Vagina (tissue), 2 donors: Measurements from ENCODE around the gene ZIC5. TPM values are rescaled to one million over a fixed set of nuclear protein-coding genes. Genes with fewer than 3 reads are reported as not detected.

Experiments used
- DNase-seq, 2 donors: peaks; one replicate each; pipeline ENCODE4 v3.0.0-alpha.2; 2017; ENCODE audit errors: extremely low spot score in 2 of 2
- H3K27ac ChIP-seq: fragments of 200-600 bp; sonication (generic); one replicate; pipeline ENCODE4 v1.5.1; 2019
- H3K27me3 ChIP-seq: fragments of 200-600 bp; sonication (generic); one replicate; pipeline ENCODE4 v1.5.1; 2019
- H3K36me3 ChIP-seq, 2 donors: fragments of 200-600 bp; sonication (generic); one replicate each; pipeline ENCODE4 v1.5.1; 2017 to 2019
- H3K4me1 ChIP-seq: fragments of 200-600 bp; sonication (generic); one replicate; pipeline ENCODE4 v1.5.1; 2019
- H3K4me3 ChIP-seq, 2 donors: fragments of 200-600 bp; sonication (generic); 1 replicate in 1 of 2; 2 replicates in 1 of 2; pipeline ENCODE4 v1.5.1; 2016 to 2019
- H3K9me3 ChIP-seq: fragments of 200-600 bp; sonication (generic); one replicate; pipeline ENCODE4 v1.5.1; 2019
- POLR2A ChIP-seq, 2 donors: fragments of 450-650 bp; IDR thresholded peaks; one replicate each; pipeline ENCODE4 v1.6.1; 2017; ENCODE audit warnings: antibody characterized with exemption in 2 of 2, mild to moderate bottlenecking in 2 of 2, moderate library complexity in 2 of 2
- POLR2AphosphoS5 ChIP-seq, 2 donors: sonication (generic); formaldehyde crosslinking; IDR thresholded peaks; one replicate each; pipeline ENCODE4 v1.9.0; 2017; ENCODE audit warnings: antibody characterized with exemption in 2 of 2, mild to moderate bottlenecking in 2 of 2, low read depth in 1 of 2; ENCODE audit not compliant: insufficient read depth in 1 of 2
- intact Hi-C: fragments of 100-400 bp; cut with DNase I; formaldehyde crosslinking; loops from one replicate; pipeline ENCODE4 v1.15.1; 2023
- total RNA-seq: library from RNA; depleted of rRNA; stranded (reverse); fragments of >200 nt; gene quantifications from one replicate; pipeline ENCODE4 v1.2.3, GENCODE V29; 2016
- TF ChIP-seq, protein P1 (sequence below), 3 experiments: fragments of 450-650 bp in 2 of 3; fragments of 200-600 bp in 1 of 3; sonication (generic) in 1 of 3; IDR thresholded peaks; one replicate each; pipeline ENCODE4 v1.5.1; 2017 to 2019; ENCODE audit warnings: antibody characterized with exemption in 3 of 3, mild to moderate bottlenecking in 2 of 3, moderate library complexity in 2 of 3

Gene ZIC5
- total RNA-seq, 1 donor from 2014 or later, result not detected

DNA sequence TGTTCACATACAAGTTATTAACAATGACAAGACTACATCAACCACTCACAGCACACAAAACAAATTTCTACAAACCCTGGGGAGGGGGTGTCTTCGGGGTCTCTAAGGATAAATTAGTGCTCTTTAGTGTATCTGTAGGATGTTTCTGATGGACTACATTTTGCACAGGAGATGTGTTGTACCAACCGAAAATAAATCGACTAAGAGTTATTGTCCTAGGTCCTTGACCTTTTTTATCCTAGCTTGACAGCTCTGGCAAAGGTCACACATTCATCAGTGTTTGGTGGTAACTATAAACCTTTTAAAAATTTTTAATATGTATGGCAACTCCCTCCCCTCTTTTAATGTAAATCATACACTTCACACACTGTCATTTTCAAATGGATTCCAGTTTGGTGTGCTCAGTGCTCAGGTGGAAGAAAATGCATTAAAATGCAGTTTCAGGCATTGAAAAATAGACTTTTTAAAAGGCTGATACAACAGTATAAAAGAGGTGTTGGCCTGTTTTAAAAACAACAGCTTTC lies 7.7 kb downstream of the ZIC5 start:
- Histone ChIP-seq H3K36me3 (no peaks in the 10 kb centered on the region), H3K9me3 (no peaks in the 10 kb centered on the region), H3K27me3 (peaks cover 23% of the 10 kb centered on the region), H3K27ac (no peak overlapping the region), H3K4me3 (no peak overlapping the region), H3K4me1 (peaks cover 21% of the 10 kb centered on the region)
- intact Hi-C loops, result no loop called here
- no peak for TF ChIP-seq POLR2A (IDR thresholded peaks at IDR 0.05)
- TF ChIP-seq, protein P1, sequence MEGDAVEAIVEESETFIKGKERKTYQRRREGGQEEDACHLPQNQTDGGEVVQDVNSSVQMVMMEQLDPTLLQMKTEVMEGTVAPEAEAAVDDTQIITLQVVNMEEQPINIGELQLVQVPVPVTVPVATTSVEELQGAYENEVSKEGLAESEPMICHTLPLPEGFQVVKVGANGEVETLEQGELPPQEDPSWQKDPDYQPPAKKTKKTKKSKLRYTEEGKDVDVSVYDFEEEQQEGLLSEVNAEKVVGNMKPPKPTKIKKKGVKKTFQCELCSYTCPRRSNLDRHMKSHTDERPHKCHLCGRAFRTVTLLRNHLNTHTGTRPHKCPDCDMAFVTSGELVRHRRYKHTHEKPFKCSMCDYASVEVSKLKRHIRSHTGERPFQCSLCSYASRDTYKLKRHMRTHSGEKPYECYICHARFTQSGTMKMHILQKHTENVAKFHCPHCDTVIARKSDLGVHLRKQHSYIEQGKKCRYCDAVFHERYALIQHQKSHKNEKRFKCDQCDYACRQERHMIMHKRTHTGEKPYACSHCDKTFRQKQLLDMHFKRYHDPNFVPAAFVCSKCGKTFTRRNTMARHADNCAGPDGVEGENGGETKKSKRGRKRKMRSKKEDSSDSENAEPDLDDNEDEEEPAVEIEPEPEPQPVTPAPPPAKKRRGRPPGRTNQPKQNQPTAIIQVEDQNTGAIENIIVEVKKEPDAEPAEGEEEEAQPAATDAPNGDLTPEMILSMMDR (IDR thresholded peaks at IDR 0.05), result no peak
- no peak for TF ChIP-seq POLR2AphosphoS5 (IDR thresholded peaks at IDR 0.05; ENCODE audit: insufficient read depth in 1 of 2, low read depth in 1 of 2)
- DNase-seq, result no peak

DNA sequence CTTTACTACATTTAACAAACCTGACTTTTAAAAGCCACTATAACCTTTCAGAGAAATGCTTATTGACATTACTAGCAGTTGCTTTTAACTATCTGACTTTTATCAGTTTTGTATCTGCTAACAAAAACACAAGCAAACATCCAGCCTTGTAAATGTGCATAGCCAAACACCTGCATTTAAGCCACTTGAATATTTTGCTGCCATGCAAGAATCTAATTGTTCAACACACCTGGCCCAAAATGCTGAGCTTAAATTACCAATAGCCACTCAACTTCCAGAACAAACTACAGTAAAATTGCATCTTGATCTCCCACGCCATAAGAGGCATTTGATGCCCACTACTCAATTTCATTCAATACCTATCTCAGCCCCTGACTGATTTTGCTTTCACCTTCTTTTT lies 9.3 kb downstream of the ZIC5 start:
- DNase-seq, result no peak
- H3K27ac ChIP-seq, result no peak overlapping the region
- peaks cover 20% of the 10 kb centered on the region for H3K27me3 ChIP-seq
- TF ChIP-seq POLR2A (IDR thresholded peaks at IDR 0.05), result no peak
- TF ChIP-seq, protein P1 (IDR thresholded peaks at IDR 0.05), result no peak
- no peak for TF ChIP-seq POLR2AphosphoS5 (IDR thresholded peaks at IDR 0.05; ENCODE audit: insufficient read depth in 1 of 2, low read depth in 1 of 2)
- H3K4me3 ChIP-seq, result no peak overlapping the region
- H3K4me1 ChIP-seq, result peaks cover 12% of the 10 kb centered on the region
- no peaks in the 10 kb centered on the region for H3K36me3 ChIP-seq
- no peaks in the 10 kb centered on the region for H3K9me3 ChIP-seq
- intact Hi-C loops, result no loop called here

DNA sequence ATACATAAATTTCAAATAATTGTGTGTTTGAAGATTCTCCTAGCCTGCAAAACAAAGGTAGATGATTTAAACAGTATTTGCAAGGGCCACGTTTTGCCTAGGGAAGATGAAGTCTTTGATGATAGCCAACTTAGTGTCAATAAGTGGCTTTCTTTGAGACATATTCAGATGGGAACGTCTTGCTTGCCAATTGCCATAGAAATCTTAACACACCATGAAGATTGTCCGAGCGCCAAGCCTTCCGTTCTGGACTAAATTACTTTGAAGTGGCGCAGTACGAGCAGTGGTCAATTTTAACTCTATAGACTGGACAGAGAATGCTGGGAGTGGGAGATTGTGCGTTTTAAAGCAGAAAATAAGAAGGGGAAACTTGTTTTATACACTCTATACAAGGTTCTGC lies 9.9 kb downstream of the ZIC5 start:
- H3K4me1 ChIP-seq, result peaks cover 18% of the 10 kb centered on the region
- peaks cover 25% of the 10 kb centered on the region for H3K27me3 ChIP-seq
- H3K27ac ChIP-seq, result no peak overlapping the region
- H3K36me3 ChIP-seq, result no peaks in the 10 kb centered on the region
- DNase-seq, result no peak
- intact Hi-C loops, result no loop called here
- no peak for TF ChIP-seq POLR2AphosphoS5 (IDR thresholded peaks at IDR 0.05; ENCODE audit: insufficient read depth in 1 of 2, low read depth in 1 of 2)
- TF ChIP-seq, protein P1 (IDR thresholded peaks at IDR 0.05), result no peak
- TF ChIP-seq POLR2A (IDR thresholded peaks at IDR 0.05), result no peak
- H3K4me3 ChIP-seq, result no peak overlapping the region
- no peaks in the 10 kb centered on the region for H3K9me3 ChIP-seq

DNA sequence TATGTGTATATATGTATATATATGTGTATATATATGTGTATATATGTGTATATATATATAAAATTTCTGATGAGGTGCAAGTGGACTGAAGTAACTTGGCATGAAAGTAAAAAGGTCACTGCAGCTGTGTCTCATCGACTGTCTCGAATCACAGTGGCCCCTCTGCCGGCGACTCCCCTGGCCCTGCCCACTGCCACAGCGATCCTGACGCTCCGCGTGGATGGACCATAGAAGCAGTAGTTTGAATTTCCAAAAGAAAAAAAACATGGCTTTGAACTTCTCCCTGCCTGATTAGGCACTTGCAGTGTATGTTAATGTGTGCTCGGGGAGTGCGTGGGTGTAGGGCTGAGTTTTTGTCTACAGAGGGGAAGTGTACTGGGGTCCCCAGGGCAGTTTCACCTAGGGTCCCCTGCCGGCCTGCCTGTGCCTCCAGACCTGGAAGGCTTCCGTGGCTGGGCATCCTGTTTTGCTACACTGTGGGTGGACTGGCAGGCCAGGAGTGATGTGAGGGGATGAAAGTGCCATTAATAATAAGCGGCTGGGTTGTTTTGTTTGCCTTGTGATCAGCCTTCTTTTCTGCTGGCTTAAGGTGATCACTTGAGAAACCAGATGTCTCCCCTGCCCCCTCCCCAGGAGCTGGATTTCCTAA lies 10.8 kb downstream of the ZIC5 start:
- H3K4me3 ChIP-seq, result no peak overlapping the region
- H3K27ac ChIP-seq, result no peak overlapping the region
- H3K27me3 ChIP-seq, result peaks cover 25% of the 10 kb centered on the region
- H3K36me3 ChIP-seq, result no peaks in the 10 kb centered on the region
- TF ChIP-seq POLR2A (IDR thresholded peaks at IDR 0.05) (no peak), POLR2AphosphoS5 (IDR thresholded peaks at IDR 0.05; ENCODE audit: insufficient read depth in 1 of 2, low read depth in 1 of 2) (no peak)
- TF ChIP-seq, protein P1 (IDR thresholded peaks at IDR 0.05), result no peak
- peaks cover 27% of the 10 kb centered on the region for H3K4me1 ChIP-seq
- intact Hi-C loops, result no loop called here
- no peaks in the 10 kb centered on the region for H3K9me3 ChIP-seq
- no peak for DNase-seq

DNA sequence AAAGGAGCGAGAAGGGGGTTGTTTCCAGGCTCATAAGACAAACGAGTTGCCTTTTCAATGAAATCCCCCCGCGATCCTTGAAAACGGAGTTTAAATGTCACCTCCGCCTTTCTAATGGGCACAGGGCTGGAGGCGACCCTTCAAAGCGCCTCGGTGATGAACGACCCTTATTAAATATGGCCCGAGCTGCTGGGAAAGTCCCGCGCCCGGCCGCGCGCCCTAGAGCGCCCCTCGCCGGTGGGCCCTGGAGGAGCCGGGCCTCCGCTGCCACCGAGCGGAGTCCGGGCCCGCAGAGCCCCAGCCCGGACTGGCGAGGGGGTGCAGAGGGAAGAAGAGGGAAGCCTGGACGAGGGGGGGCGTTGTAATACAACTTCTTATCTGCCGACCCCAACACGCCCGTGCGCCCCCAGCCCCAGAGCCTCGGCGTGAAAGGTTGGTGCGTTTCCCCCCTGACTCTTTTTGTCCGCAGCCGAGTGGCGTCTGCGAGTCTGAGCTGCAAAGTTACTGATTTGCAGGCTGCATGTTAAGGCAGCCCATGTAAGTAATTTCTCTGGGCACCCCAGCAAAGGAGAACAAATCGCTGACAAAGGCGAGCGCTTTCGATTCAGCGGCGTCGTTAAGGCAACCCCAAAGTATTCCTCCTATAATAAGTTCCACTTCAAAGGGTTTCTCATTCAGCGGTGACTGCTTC lies 11.9 kb downstream of the ZIC5 start:
- no peak for DNase-seq
- Histone ChIP-seq H3K4me1 (peaks cover 30% of the 10 kb centered on the region), H3K4me3 (peak overlapping the region in 1 of 2 donors; percentile 12), H3K9me3 (no peaks in the 10 kb centered on the region), H3K27me3 (peaks cover 25% of the 10 kb centered on the region), H3K36me3 (no peaks in the 10 kb centered on the region), H3K27ac (no peak overlapping the region)
- intact Hi-C loops, result no loop called here
- no peak for TF ChIP-seq POLR2A (IDR thresholded peaks at IDR 0.05)
- no peak for TF ChIP-seq POLR2AphosphoS5 (IDR thresholded peaks at IDR 0.05; ENCODE audit: insufficient read depth in 1 of 2, low read depth in 1 of 2)
- TF ChIP-seq, protein P1 (IDR thresholded peaks at IDR 0.05), result no peak
